ENCODE data around the gene SAMM50. TPM values are rescaled to one million over a fixed set of nuclear protein-coding genes. Genes with fewer than 3 reads are reported as not detected.

The SAMM50 gene
- total and polyA plus RNA-seq, 2 donors (not counting 1 experiment from before 2014, with no cell fraction given): 32.9 to 45.7 TPM

- no peaks in the 10 kb centered on the region for H3K4me1 ChIP-seq (ENCODE audit: control insufficient read depth, extremely low read depth, insufficient read depth, low read length)
Measured at GRCh38 chr22:44030051-44030701, 74.9 kb downstream of the SAMM50 start.

GRCh38 chr22:44030702-44031082 lies 75.5 kb downstream of the SAMM50 start:
- H3K27ac ChIP-seq (ENCODE audit: insufficient read depth, low read length): no peak overlapping the region
- H3K9ac ChIP-seq (ENCODE audit: insufficient read depth, low read length): no peak overlapping the region
- H3K4me2 ChIP-seq (ENCODE audit: extremely low read depth, insufficient read depth, low read length): no peak overlapping the region
- H3K36me3 ChIP-seq (ENCODE audit: control insufficient read depth, insufficient read depth, low read length): no peaks in the 10 kb centered on the region
- peaks cover 6% of the 10 kb centered on the region for H3K79me2 ChIP-seq (ENCODE audit: control insufficient read depth, insufficient read depth, low read length)
- H2AFZ ChIP-seq (ENCODE audit: low read length): no peak overlapping the region
- no peaks in the 10 kb centered on the region for H3K9me3 ChIP-seq (ENCODE audit: control insufficient read depth, insufficient read depth, low read depth, low read length)
- no peaks in the 10 kb centered on the region for H4K20me1 ChIP-seq (ENCODE audit: control insufficient read depth, extremely low read depth, insufficient read depth, low read length)
- H3K4me1 ChIP-seq (ENCODE audit: control insufficient read depth, extremely low read depth, insufficient read depth, low read length): no peaks in the 10 kb centered on the region
- no peak for DNase-seq (ENCODE audit: low read depth in 2 of 2)
- no peaks in the 10 kb centered on the region for H3K27me3 ChIP-seq (ENCODE audit: control insufficient read depth, insufficient read depth, low read length)
- H3K4me3 ChIP-seq (replicated peaks in 1 of 4; ENCODE audit: control extremely low read depth in 1 of 4, insufficient read depth in 1 of 4, low read depth in 3 of 4, low read length in 4 of 4): no peak overlapping the region
- TF ChIP-seq EZH2 (IDR thresholded peaks at IDR 0.05; ENCODE audit: low read length, missing control alignments) (no peak), CTCF (conservative IDR thresholded peaks at IDR 0.05 in 1 of 2, IDR thresholded peaks at IDR 0.05 in 1 of 2; ENCODE audit: low read depth in 1 of 2, low read length in 2 of 2) (no peak)

More at GRCh38 chr22:44030051-44030701, 74.9 kb downstream of the SAMM50 start:
- no peak overlapping the region for H3K27ac ChIP-seq (ENCODE audit: insufficient read depth, low read length)
- H3K4me3 ChIP-seq (replicated peaks in 1 of 4; ENCODE audit: control extremely low read depth in 1 of 4, insufficient read depth in 1 of 4, low read depth in 3 of 4, low read length in 4 of 4): no peak overlapping the region
- peaks cover 7% of the 10 kb centered on the region for H3K79me2 ChIP-seq (ENCODE audit: control insufficient read depth, insufficient read depth, low read length)
- no peak overlapping the region for H3K4me2 ChIP-seq (ENCODE audit: extremely low read depth, insufficient read depth, low read length)
- no peak overlapping the region for H3K9ac ChIP-seq (ENCODE audit: insufficient read depth, low read length)
- no peaks in the 10 kb centered on the region for H3K27me3 ChIP-seq (ENCODE audit: control insufficient read depth, insufficient read depth, low read length)
- no peak for DNase-seq (ENCODE audit: low read depth in 2 of 2)
- no peaks in the 10 kb centered on the region for H4K20me1 ChIP-seq (ENCODE audit: control insufficient read depth, extremely low read depth, insufficient read depth, low read length)
- TF ChIP-seq EZH2 (IDR thresholded peaks at IDR 0.05; ENCODE audit: low read length, missing control alignments): no peak
- no peak for TF ChIP-seq CTCF (conservative IDR thresholded peaks at IDR 0.05 in 1 of 2, IDR thresholded peaks at IDR 0.05 in 1 of 2; ENCODE audit: low read depth in 1 of 2, low read length in 2 of 2)
- no peaks in the 10 kb centered on the region for H3K9me3 ChIP-seq (ENCODE audit: control insufficient read depth, insufficient read depth, low read depth, low read length)
- no peaks in the 10 kb centered on the region for H3K36me3 ChIP-seq (ENCODE audit: control insufficient read depth, insufficient read depth, low read length)
- no peak overlapping the region for H2AFZ ChIP-seq (ENCODE audit: low read length)

- DNase-seq (ENCODE audit: low read depth in 2 of 2): no peak
- no peaks in the 10 kb centered on the region for H4K20me1 ChIP-seq (ENCODE audit: control insufficient read depth, extremely low read depth, insufficient read depth, low read length)
- no peak for TF ChIP-seq CTCF (conservative IDR thresholded peaks at IDR 0.05 in 1 of 2, IDR thresholded peaks at IDR 0.05 in 1 of 2; ENCODE audit: low read depth in 1 of 2, low read length in 2 of 2)
- TF ChIP-seq EZH2 (IDR thresholded peaks at IDR 0.05; ENCODE audit: low read length, missing control alignments): no peak
- no peaks in the 10 kb centered on the region for H3K4me1 ChIP-seq (ENCODE audit: control insufficient read depth, extremely low read depth, insufficient read depth, low read length)
- no peak overlapping the region for H3K27ac ChIP-seq (ENCODE audit: insufficient read depth, low read length)
- no peak overlapping the region for H3K4me3 ChIP-seq (replicated peaks in 1 of 4; ENCODE audit: control extremely low read depth in 1 of 4, insufficient read depth in 1 of 4, low read depth in 3 of 4, low read length in 4 of 4)
- H3K79me2 ChIP-seq (ENCODE audit: control insufficient read depth, insufficient read depth, low read length): peaks cover 6% of the 10 kb centered on the region
- no peaks in the 10 kb centered on the region for H3K36me3 ChIP-seq (ENCODE audit: control insufficient read depth, insufficient read depth, low read length)
- no peak overlapping the region for H2AFZ ChIP-seq (ENCODE audit: low read length)
- no peak overlapping the region for H3K4me2 ChIP-seq (ENCODE audit: extremely low read depth, insufficient read depth, low read length)
- H3K9me3 ChIP-seq (ENCODE audit: control insufficient read depth, insufficient read depth, low read depth, low read length): no peaks in the 10 kb centered on the region
- H3K27me3 ChIP-seq (ENCODE audit: control insufficient read depth, insufficient read depth, low read length): no peaks in the 10 kb centered on the region
- H3K9ac ChIP-seq (ENCODE audit: insufficient read depth, low read length): no peak overlapping the region
Measured at GRCh38 chr22:44031158-44031952, 76.1 kb downstream of the SAMM50 start.
